ACC112 (cell line): ENCODE data around the gene SH3BGRL2.
"Not testable (repeated sequence)": the region's sequence is repeated elsewhere in the genome, so short reads cannot be mapped to it uniquely, and the experiment has no call there.

Experiments used
- H2AFZ ChIP-seq: fragments of 200-600 bp; sonication (generic); one replicate; pipeline ENCODE4 v1.6.0; 2017; ENCODE audit warnings: antibody characterized with exemption, low read length; ENCODE audit not compliant: unreplicated experiment
- H3K27ac ChIP-seq: fragments of 200-600 bp; sonication (generic); 2 replicates; pipeline ENCODE4 v1.5.1; 2014; ENCODE audit warnings: low read depth, mild to moderate bottlenecking, antibody characterized with exemption, low read length, moderate library complexity
- H3K27me3 ChIP-seq: fragments of 200-600 bp; sonication (generic); 2 replicates; pipeline ENCODE4 v1.6.1; 2014; ENCODE audit warnings: mild to moderate bottlenecking, antibody characterized with exemption, low read length, moderate library complexity, mixed read lengths; ENCODE audit not compliant: insufficient read depth
- H3K36me3 ChIP-seq: fragments of 200-600 bp; sonication (generic); 2 replicates; pipeline ENCODE4 v1.6.1; 2016; ENCODE audit warnings: mild to moderate bottlenecking, antibody characterized with exemption, low read length, moderate library complexity, mixed read lengths; ENCODE audit not compliant: insufficient read depth
- H3K4me1 ChIP-seq: fragments of 200-600 bp; sonication (generic); one replicate; pipeline ENCODE4 v1.6.1; 2016; ENCODE audit warnings: low read length, mixed read lengths; ENCODE audit not compliant: insufficient read depth, unreplicated experiment, control insufficient read depth
- H3K4me3 ChIP-seq: fragments of 200-600 bp; sonication (generic); 2 replicates; pipeline ENCODE4 v1.5.1; 2014; ENCODE audit warnings: mild to moderate bottlenecking, low read depth, low read length
- H3K79me2 ChIP-seq: fragments of 200-600 bp; sonication (generic); one replicate; pipeline ENCODE4 v1.6.0; 2016; ENCODE audit warnings: low read length; ENCODE audit not compliant: control insufficient read depth, unreplicated experiment, insufficient read depth

Gene SH3BGRL2

GRCh38 chr6:79614326-79615305 lies 16.5 kb upstream of the SH3BGRL2 start:
- H3K4me1 ChIP-seq: no peaks in the 10 kb centered on the region
- H3K4me3 ChIP-seq: no peak overlapping the region
- no peaks in the 10 kb centered on the region for H3K27me3 ChIP-seq
- no peak overlapping the region for H3K27ac ChIP-seq
- no peaks in the 10 kb centered on the region for H3K79me2 ChIP-seq
- no peaks in the 10 kb centered on the region for H3K36me3 ChIP-seq
- no peak overlapping the region for H2AFZ ChIP-seq

GRCh38 chr6:79617518-79617941 lies 13.6 kb upstream of the SH3BGRL2 start:
- H3K27me3 ChIP-seq: no peaks in the 10 kb centered on the region
- no peaks in the 10 kb centered on the region for H3K79me2 ChIP-seq
- no peaks in the 10 kb centered on the region for H3K4me1 ChIP-seq
- H3K36me3 ChIP-seq: no peaks in the 10 kb centered on the region
- H2AFZ ChIP-seq: no peak overlapping the region
- no peak overlapping the region for H3K4me3 ChIP-seq
- no peak overlapping the region for H3K27ac ChIP-seq

- H3K4me3 ChIP-seq, H3K4me1 ChIP-seq, H3K79me2 ChIP-seq, H3K27me3 ChIP-seq, H3K36me3 ChIP-seq, H2AFZ ChIP-seq, H3K27ac ChIP-seq: not testable (repeated sequence)
These were observed 12.7 kb upstream of the SH3BGRL2 start for GRCh38 chr6:79618425-79618824.

DNA sequence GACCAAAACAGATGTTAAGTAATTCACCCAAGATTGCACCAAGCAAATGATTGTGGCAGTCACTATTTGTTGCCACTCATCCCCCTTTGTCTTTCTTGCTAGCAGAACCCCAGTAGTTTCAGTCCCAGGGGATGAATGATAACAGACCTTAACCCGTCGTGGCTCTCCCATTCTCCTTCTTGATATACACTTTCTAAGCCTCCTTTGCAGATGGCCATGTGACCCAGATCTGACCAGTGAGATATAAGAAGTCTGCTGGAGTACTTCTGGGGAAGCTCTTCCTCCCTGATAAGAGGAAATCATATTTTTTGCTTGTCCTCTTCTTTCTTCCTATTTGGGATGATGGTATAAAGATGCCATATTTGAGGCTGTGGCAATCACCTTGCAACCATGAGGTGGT lies 9.6 kb upstream of the SH3BGRL2 start:
- Histone ChIP-seq H3K36me3 (no peaks in the 10 kb centered on the region), H3K79me2 (no peaks in the 10 kb centered on the region), H3K27me3 (no peaks in the 10 kb centered on the region), H3K4me1 (no peaks in the 10 kb centered on the region), H3K27ac (no peak overlapping the region), H3K4me3 (no peak overlapping the region), H2AFZ (no peak overlapping the region)

DNA sequence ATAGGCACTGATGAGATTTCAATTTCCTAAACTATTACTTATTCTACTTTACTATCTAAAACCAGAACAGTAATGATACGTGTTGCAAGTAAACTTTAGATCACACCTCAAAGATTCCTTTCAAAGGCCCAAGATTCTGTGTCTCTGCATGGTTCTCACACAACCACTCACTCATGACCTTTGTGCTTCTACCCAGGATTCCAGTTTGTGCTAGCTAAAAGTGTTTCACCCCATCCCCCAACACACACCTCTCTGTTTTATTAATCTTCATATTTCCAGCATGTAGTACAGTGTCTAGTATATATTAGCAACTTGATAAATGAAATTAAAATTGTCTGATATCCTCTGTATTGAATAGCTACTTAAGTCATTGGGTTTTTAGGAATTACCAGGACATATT lies 8.8 kb upstream of the SH3BGRL2 start:
- H3K27ac ChIP-seq: no peak overlapping the region
- no peaks in the 10 kb centered on the region for H3K27me3 ChIP-seq
- no peak overlapping the region for H3K4me3 ChIP-seq
- no peaks in the 10 kb centered on the region for H3K36me3 ChIP-seq
- no peak overlapping the region for H2AFZ ChIP-seq
- no peaks in the 10 kb centered on the region for H3K79me2 ChIP-seq
- no peaks in the 10 kb centered on the region for H3K4me1 ChIP-seq

DNA sequence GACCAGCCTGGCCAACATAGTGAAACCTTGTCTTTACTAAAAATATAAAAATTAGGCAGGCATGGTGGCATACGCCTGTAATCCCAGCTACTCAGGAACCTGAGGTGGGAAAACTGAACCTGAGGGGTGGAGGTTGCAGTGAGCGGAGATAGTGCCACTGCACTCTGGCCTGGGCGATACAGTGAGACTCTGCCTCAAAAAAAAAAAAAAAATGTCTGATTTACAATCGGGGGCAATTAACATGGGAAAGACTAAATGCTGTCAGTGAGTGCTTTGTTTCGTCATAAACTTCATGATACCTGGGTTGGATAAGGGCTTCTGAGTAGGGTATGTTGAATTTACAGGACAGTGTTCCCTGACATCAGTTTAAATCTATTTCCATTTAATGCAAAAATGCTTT lies 8.0 kb upstream of the SH3BGRL2 start:
- no peaks in the 10 kb centered on the region for H3K27me3 ChIP-seq
- no peak overlapping the region for H2AFZ ChIP-seq
- H3K4me3 ChIP-seq: no peak overlapping the region
- no peaks in the 10 kb centered on the region for H3K79me2 ChIP-seq
- no peak overlapping the region for H3K27ac ChIP-seq
- no peaks in the 10 kb centered on the region for H3K36me3 ChIP-seq
- H3K4me1 ChIP-seq: no peaks in the 10 kb centered on the region

DNA sequence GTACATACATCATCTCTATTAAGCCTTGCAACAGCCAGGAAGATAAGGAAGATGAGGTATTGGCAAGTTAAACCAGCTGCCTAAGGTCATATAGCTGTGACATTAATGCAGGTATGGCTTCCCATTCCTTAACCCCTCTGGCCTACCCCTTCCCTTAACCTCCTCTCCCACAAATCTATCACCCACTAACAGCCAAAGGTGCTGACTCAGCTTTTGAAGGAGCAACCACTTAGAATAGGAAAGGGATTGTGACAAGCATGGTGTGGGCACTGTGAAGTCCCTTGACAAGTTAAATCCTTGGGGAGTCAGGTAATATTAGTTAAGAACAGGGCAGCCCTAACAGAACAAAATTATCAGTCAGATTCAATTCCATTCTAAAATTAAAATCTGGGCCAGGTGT lies 5.4 kb upstream of the SH3BGRL2 start:
- Histone ChIP-seq H3K27me3 (peaks cover 5% of the 10 kb centered on the region; the same call in 1 of the 2 replicates), H3K27ac (no peak overlapping the region), H3K79me2 (no peaks in the 10 kb centered on the region), H3K4me1 (no peaks in the 10 kb centered on the region), H3K4me3 (no peak overlapping the region), H3K36me3 (no peaks in the 10 kb centered on the region), H2AFZ (no peak overlapping the region)

- Histone ChIP-seq H3K36me3 (no peaks in the 10 kb centered on the region), H3K79me2 (no peaks in the 10 kb centered on the region), H3K27me3 (peaks cover 14% of the 10 kb centered on the region), H3K27ac (no peak overlapping the region), H2AFZ (no peak overlapping the region), H3K4me3 (no peak overlapping the region), H3K4me1 (no peaks in the 10 kb centered on the region)
These were observed 4.3 kb upstream of the SH3BGRL2 start for GRCh38 chr6:79626811-79627210.

- Histone ChIP-seq H3K27me3 (peaks cover 19% of the 10 kb centered on the region), H3K79me2 (no peaks in the 10 kb centered on the region), H3K36me3 (no peaks in the 10 kb centered on the region), H3K4me1 (no peaks in the 10 kb centered on the region), H3K4me3 (no peak overlapping the region), H2AFZ (no peak overlapping the region), H3K27ac (no peak overlapping the region)
These were observed 3.7 kb upstream of the SH3BGRL2 start for GRCh38 chr6:79627422-79627821.

- H3K4me3 ChIP-seq: no peak overlapping the region
- no peaks in the 10 kb centered on the region for H3K36me3 ChIP-seq
- no peaks in the 10 kb centered on the region for H3K4me1 ChIP-seq
- H3K27ac ChIP-seq: no peak overlapping the region
- no peak overlapping the region for H2AFZ ChIP-seq
- H3K27me3 ChIP-seq: peaks cover 28% of the 10 kb centered on the region
- H3K79me2 ChIP-seq: no peaks in the 10 kb centered on the region
These were observed 2.5 kb upstream of the SH3BGRL2 start for GRCh38 chr6:79628466-79629288.
